Measurements from ENCODE around the gene SSBP4. TPM values are rescaled to one million over a fixed set of nuclear protein-coding genes. Genes with fewer than 3 reads are reported as not detected.
A peak's percentile ranks its signal among the peaks of the same experiment; 100 is the strongest.

SSBP4 gene
- total RNA-seq, 1 experiment from 2014 or later, result 46.1 TPM

DNA sequence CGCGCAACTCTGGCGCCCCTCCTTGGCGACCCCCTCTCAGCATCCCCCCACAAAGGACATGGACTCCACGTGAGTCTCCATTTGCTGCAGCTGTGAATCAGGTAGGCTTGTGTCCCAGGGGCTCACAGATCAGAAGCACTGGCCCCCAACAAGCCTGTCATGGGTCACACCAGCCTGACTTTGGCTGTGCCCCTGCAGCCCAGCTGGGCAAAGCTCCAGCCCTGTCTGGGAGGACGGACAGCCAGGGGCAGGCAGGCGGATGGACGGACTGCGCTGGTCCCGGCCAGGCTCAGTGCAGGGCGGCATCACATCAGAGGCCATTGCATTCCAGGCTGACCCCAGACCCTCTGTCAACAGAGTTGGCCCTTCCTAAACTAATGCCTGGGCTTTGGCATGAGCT is 47.2 kb downstream of the SSBP4 start:
- H4K20me1 ChIP-seq (ENCODE audit: control insufficient read depth, insufficient read depth, insufficient read length), result no peaks in the 10 kb centered on the region
- H3K79me2 ChIP-seq (ENCODE audit: insufficient read depth, low read length), result no peaks in the 10 kb centered on the region
- no peak overlapping the region for H4K5ac ChIP-seq (ENCODE audit: insufficient read length, low read depth, low read length)
- no peak overlapping the region for H3K27ac ChIP-seq (ENCODE audit: insufficient read length, low read depth, low read length)
- H3T11ph ChIP-seq (ENCODE audit: low read length), result no peak overlapping the region
- no peak overlapping the region for H2BK12ac ChIP-seq (ENCODE audit: insufficient read length, low read depth, low read length)
- no peaks in the 10 kb centered on the region for H3K79me1 ChIP-seq (ENCODE audit: insufficient read depth, low read depth, low read length, poor library complexity, severe bottlenecking)
- no peak overlapping the region for H3K56ac ChIP-seq (ENCODE audit: insufficient read length, low read depth, low read length)
- no peaks in the 10 kb centered on the region for H3K9me3 Mint-ChIP-seq
- H3K4me3 Mint-ChIP-seq, result no peak overlapping the region
- no peak overlapping the region for H2AK5ac ChIP-seq (ENCODE audit: insufficient read length, low read length)
- H2BK5ac ChIP-seq (ENCODE audit: insufficient read length, low read length), result no peak overlapping the region
- peak overlapping the region in 1 of 3 experiments; percentile 11; a peak in 1 of 7 replicates for H3K27ac Mint-ChIP-seq
- H3K9ac ChIP-seq (ENCODE audit: extremely low read depth, insufficient read length, low read length), result no peak overlapping the region
- H3K4ac ChIP-seq (ENCODE audit: low read depth, low read length), result no peak overlapping the region
- no peaks in the 10 kb centered on the region for H3K23me2 ChIP-seq (ENCODE audit: insufficient read length, low read depth, low read length, poor library complexity, severe bottlenecking)
- TF ChIP-seq, protein P1, sequence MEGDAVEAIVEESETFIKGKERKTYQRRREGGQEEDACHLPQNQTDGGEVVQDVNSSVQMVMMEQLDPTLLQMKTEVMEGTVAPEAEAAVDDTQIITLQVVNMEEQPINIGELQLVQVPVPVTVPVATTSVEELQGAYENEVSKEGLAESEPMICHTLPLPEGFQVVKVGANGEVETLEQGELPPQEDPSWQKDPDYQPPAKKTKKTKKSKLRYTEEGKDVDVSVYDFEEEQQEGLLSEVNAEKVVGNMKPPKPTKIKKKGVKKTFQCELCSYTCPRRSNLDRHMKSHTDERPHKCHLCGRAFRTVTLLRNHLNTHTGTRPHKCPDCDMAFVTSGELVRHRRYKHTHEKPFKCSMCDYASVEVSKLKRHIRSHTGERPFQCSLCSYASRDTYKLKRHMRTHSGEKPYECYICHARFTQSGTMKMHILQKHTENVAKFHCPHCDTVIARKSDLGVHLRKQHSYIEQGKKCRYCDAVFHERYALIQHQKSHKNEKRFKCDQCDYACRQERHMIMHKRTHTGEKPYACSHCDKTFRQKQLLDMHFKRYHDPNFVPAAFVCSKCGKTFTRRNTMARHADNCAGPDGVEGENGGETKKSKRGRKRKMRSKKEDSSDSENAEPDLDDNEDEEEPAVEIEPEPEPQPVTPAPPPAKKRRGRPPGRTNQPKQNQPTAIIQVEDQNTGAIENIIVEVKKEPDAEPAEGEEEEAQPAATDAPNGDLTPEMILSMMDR (conservative IDR thresholded peaks at IDR 0.05), result no peak
- no peak overlapping the region for H2BK15ac ChIP-seq (ENCODE audit: low read depth, low read length)
- no peak for DNase-seq
- no peak overlapping the region for H4K91ac ChIP-seq (ENCODE audit: insufficient read length, low read depth, low read length)
- H2BK20ac ChIP-seq (ENCODE audit: low read depth, low read length, poor library complexity, severe bottlenecking), result no peak overlapping the region
- WGBS (ENCODE audit: extremely low coverage, insufficient read length, low lambda C conversion rate), result no CpG with 5 or more reads among the region's 11 CpGs
- no peak overlapping the region for H2BK120ac ChIP-seq (ENCODE audit: low read depth, low read length, poor library complexity, severe bottlenecking)
- no peaks in the 10 kb centered on the region for H3K9me3 ChIP-seq (ENCODE audit: control insufficient read depth, low read depth, low read length)
- H3K27me3 ChIP-seq (ENCODE audit: insufficient read depth, low read length), result no peaks in the 10 kb centered on the region
- H4K8ac ChIP-seq (replicated peaks; ENCODE audit: insufficient read length, low read depth, low read length), result no peak overlapping the region
- H3K4me1 ChIP-seq (ENCODE audit: insufficient read depth, low read length), result no peaks in the 10 kb centered on the region
- no peak overlapping the region for H3K4me2 ChIP-seq (ENCODE audit: insufficient read depth, insufficient read length, low read length)
- peaks cover 3 to 21% (median 18%) of the 10 kb centered on the region in 3 experiments; a peak in 6 of 7 replicates for H3K36me3 Mint-ChIP-seq (ENCODE audit: insufficient read depth in 1 of 3, low read depth in 3 of 3)
- H3K23ac ChIP-seq (ENCODE audit: insufficient read length, low read depth, low read length), result no peak overlapping the region
- H3K4me1 Mint-ChIP-seq, result peaks cover 5 to 10% of the 10 kb centered on the region in 2 experiments
- no peak overlapping the region for H3K14ac ChIP-seq (ENCODE audit: insufficient read depth, low read length)
- H3K27me3 Mint-ChIP-seq (ENCODE audit: low read depth), result no peaks in the 10 kb centered on the region
- H3K18ac ChIP-seq (ENCODE audit: insufficient read length, low read depth, low read length), result no peak overlapping the region
- H2AFZ ChIP-seq (ENCODE audit: low read length), result no peak overlapping the region

Data from H9 (cell line).